ENCODE data around the gene CFAP210. TPM values are rescaled to one million over a fixed set of nuclear protein-coding genes. Genes with fewer than 3 reads are reported as not detected.

The CFAP210 gene
- total and polyA plus RNA-seq, 9 of the 15 experiments (the other 6 are each of a cell fraction or from before 2014, with no cell fraction given): 0.75 to 3.6 (median 1.3) TPM

- TF ChIP-seq PATZ1 (CRISPR knock-in tag; IDR thresholded peaks at IDR 0.05; ENCODE audit: borderline replicate concordance) (no peak), CREB3L1 (IDR thresholded peaks at IDR 0.05; ENCODE audit: borderline replicate concordance, low read depth) (no peak), MEIS2 (IDR thresholded peaks at IDR 0.05; ENCODE audit: partially characterized antibody) (peak; percentile 32), NUFIP1 (IDR thresholded peaks at IDR 0.05; ENCODE audit: partially characterized antibody) (no peak), ARID4B (CRISPR knock-in tag; IDR thresholded peaks at IDR 0.05) (no peak), HNRNPUL1 (IDR thresholded peaks at IDR 0.05; ENCODE audit: low read length) (no peak), FOXJ2 (tag; IDR thresholded peaks at IDR 0.05) (no peak), FOXA3 (CRISPR knock-in tag; conservative IDR thresholded peaks at IDR 0.05 in 1 of 2, IDR thresholded peaks at IDR 0.05 in 1 of 2) (peak; percentile 43 to 81; a peak in 3 of 4 replicates), NR2C1 (IDR thresholded peaks at IDR 0.05) (no peak), NR2C1 (tag; IDR thresholded peaks at IDR 0.05) (peak; percentile 80), POLR3G (IDR thresholded peaks at IDR 0.05; ENCODE audit: extremely low read depth, insufficient read length, insufficient replicate concordance) (no peak), KDM4B (IDR thresholded peaks at IDR 0.05; ENCODE audit: borderline replicate concordance in 2 of 2, low read depth in 1 of 2) (no peak), FOXP1 (CRISPR knock-in tag; IDR thresholded peaks at IDR 0.05) (no peak), RBM15 (IDR thresholded peaks at IDR 0.05; ENCODE audit: insufficient read depth, low read length) (no peak), NR4A1 (CRISPR knock-in tag; IDR thresholded peaks at IDR 0.05) (no peak), NR4A1 (tag; IDR thresholded peaks at IDR 0.05) (peak; percentile 90), ZNF639 (CRISPR knock-in tag; conservative IDR thresholded peaks at IDR 0.05 in 1 of 2, IDR thresholded peaks at IDR 0.05 in 1 of 2) (peak in 1 of 2 experiments; percentile 78; a peak in 2 of 4 replicates), MTA1 (IDR thresholded peaks at IDR 0.05; ENCODE audit: borderline replicate concordance) (no peak)
Observed at GRCh38 chr2:169716938-169717690, 22.9 kb upstream of the CFAP210 start (continued).
